RWPE1 (cell line): ENCODE measurements around the gene ERC2.

Experiments used
- CTCF ChIA-PET: fragments of 350-600 bp; sonication (Branson Sonifier 250); formaldehyde crosslinking; extraction: SDS; loops from one replicate; lab custom pipeline; 2021; lab: Yijun Ruan, JAX
- POLR2A ChIA-PET: fragments of 400-600 bp; formaldehyde crosslinking; extraction: SDS; loops from one replicate; lab custom pipeline; 2020; ENCODE audit warnings: antibody characterized with exemption; ENCODE audit not compliant: low non-redundant PET; lab: Yijun Ruan, JAX
- DNase-seq: peaks from one replicate; pipeline ENCODE4 v3.0.0; 2012; ENCODE audit warnings: low spot score
- H3K27ac ChIP-seq: fragments of 450-650 bp; 2 replicates; pipeline ENCODE4 v1.5.1; 2017
- CTCF ChIP-seq: fragments of 450-650 bp; conservative IDR thresholded peaks from 2 replicates; pipeline ENCODE4 v1.5.1; 2017; ENCODE audit warnings: low read depth, mild to moderate bottlenecking

ERC2 gene

GRCh38 chr3:56260262-56260661, 208.0 kb downstream of the ERC2 start:
- TF ChIP-seq CTCF, result no peak
- ChIA-PET CTCF (interaction anchor here (0.6 to 1.0 kb wide), 2 partner anchors 9 to 717 kb away, joined by 3 read pairs; no protein-coding TSS in a partner anchor), POLR2A (no interaction called here)
- DNase-seq, result no peak
- H3K27ac ChIP-seq, result no peak overlapping the region

DNA sequence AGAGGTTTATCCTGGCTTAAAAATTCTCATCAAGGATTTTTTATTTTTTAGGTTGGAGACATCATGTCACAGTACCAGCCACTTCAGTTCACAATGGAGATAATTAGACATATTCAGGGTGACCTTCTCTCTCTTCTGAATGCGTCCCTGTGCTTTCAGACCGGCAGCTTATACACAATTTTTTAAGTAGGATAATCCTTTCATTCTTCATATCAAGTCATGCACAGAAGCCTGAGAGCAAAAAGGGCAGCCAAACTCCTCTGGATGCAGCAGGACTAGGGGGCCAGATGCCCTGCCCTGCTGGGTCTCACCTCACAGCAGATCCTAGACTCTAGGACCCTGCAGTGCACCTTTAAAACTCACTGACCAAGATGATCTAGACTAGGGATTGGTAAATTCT, 210.4 kb downstream of the ERC2 start:
- DNase-seq, result no peak
- ChIA-PET CTCF (no interaction called here), POLR2A (no interaction called here)
- no peak overlapping the region for H3K27ac ChIP-seq
- no peak for TF ChIP-seq CTCF

- no peak overlapping the region for H3K27ac ChIP-seq
- no peak for DNase-seq
- CTCF ChIA-PET, result no interaction called here
- TF ChIP-seq CTCF, result peak; percentile 37
- POLR2A ChIA-PET, result no interaction called here
These were observed 213.4 kb downstream of the ERC2 start for GRCh38 chr3:56254835-56255234.

DNA sequence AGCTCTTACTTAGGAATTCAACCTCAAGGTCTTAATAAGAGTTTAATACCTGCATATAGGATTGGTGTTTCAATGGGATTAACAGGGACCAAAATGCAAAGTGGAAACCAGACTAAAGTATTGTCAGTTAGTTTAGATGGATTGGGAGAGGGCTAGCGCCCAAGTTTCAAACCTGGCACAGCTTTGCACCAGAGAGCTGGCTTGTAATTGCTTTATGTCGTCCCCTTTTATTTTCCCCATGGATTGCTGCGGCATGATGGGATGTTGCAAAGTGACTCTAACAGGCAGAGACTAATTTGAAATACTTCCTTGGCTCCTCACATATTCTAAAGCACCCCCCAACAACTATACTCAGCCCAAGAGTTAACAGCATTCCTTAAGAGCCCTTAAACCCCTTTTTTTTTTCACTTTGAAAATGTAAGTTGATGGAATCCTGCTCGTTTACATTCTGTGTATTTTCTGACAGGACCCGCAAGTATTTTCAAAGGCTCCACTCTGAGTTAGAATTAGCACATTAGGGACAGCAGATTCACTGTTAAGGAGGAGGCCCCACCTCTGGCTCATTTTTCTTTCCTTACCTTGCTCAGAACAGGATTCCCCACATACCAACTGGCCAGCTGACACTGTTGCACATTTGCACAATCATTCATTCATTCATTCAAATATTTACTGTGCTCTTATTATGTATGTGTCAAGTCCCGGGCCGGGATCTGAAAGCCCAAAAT, 214.2 kb downstream of the ERC2 start:
- no peak for TF ChIP-seq CTCF
- ChIA-PET CTCF (no interaction called here), POLR2A (no interaction called here)
- DNase-seq, result no peak
- H3K27ac ChIP-seq, result no peak overlapping the region

DNA sequence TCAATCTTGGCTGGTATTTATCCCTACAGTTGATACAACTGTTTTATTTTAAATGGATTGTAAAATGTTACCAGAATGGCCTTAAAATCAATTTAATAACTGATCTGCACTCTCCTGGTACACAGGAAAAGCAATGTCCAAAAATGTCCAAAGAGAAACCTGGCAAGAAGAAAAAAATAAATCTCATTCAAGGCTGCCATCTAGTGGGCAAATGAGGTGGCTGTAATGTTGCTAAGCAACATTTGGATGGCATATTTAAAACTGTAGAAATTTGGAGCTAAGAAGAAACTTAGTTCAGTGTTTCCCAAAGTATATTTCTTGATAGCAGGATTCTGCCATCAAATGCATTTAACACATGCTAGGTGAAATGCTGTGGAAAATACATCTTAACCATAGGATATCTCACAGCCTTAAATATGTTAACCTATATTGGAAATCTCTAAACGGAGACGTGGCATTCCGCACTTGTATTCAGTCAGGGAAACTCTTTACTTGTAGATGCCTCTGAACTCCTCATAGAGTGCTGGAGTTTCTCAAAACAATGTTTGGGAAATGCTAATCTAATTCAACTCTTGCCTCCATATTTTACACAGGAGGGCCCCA, 216.8 kb downstream of the ERC2 start:
- DNase-seq, result peak; percentile 30
- ChIA-PET POLR2A (no interaction called here), CTCF (interaction anchor here (0.5 to 1.2 kb wide), 12 partner anchors 9 to 1832 kb away, joined by 3 to 4 read pairs (median 3); no protein-coding TSS in a partner anchor)
- TF ChIP-seq CTCF, result peak; percentile 81
- H3K27ac ChIP-seq, result no peak overlapping the region

- ChIA-PET CTCF (no interaction called here), POLR2A (no interaction called here)
- no peak for TF ChIP-seq CTCF
- no peak overlapping the region for H3K27ac ChIP-seq
- no peak for DNase-seq
These were observed 220.2 kb downstream of the ERC2 start for GRCh38 chr3:56248021-56248420.
